Measurements from ENCODE around the gene SLC5A4.
"Not testable (repeated sequence)": the region's sequence is repeated elsewhere in the genome, so short reads cannot be mapped to it uniquely, and the experiment has no call there.

Gene SLC5A4

GRCh38 chr22:32255217-32255616, at the start of gene SLC5A4:
TSS of gene SLC5A4 (minus strand) at chr22:32255347. CDS start at chr22:32255329, 18 bp downstream.
- DNase-seq (ENCODE audit: low read depth) = no peak

GRCh38 chr22:32293921-32294320, 38.8 kb upstream of the SLC5A4 start:
- not testable (repeated sequence) for DNase-seq (ENCODE audit: low read depth)

GRCh38 chr22:32286290-32286840, 31.2 kb upstream of the SLC5A4 start:
- no peak for DNase-seq (ENCODE audit: low read depth)

- DNase-seq (ENCODE audit: low read depth) = no peak
Measured at GRCh38 chr22:32281072-32281471, 25.9 kb upstream of the SLC5A4 start.

GRCh38 chr22:32275353-32275752, 20.2 kb upstream of the SLC5A4 start:
- DNase-seq (ENCODE audit: low read depth) = not testable (repeated sequence)

GRCh38 chr22:32271389-32271788, 16.2 kb upstream of the SLC5A4 start:
- no peak for DNase-seq (ENCODE audit: low read depth)

- no peak for DNase-seq (ENCODE audit: low read depth)
Measured at GRCh38 chr22:32270641-32271369, 15.7 kb upstream of the SLC5A4 start.

GRCh38 chr22:32269316-32269715, 14.2 kb upstream of the SLC5A4 start:
- no peak for DNase-seq (ENCODE audit: low read depth)

- no peak for DNase-seq (ENCODE audit: low read depth)
Measured at GRCh38 chr22:32267011-32267410, 11.9 kb upstream of the SLC5A4 start.

GRCh38 chr22:32265882-32266767, 11.0 kb upstream of the SLC5A4 start:
- DNase-seq (ENCODE audit: low read depth) = peak; percentile 41

GRCh38 chr22:32263678-32264077, 8.5 kb upstream of the SLC5A4 start:
- DNase-seq (ENCODE audit: low read depth) = not testable (repeated sequence)

GRCh38 chr22:32261306-32261705, 6.2 kb upstream of the SLC5A4 start:
- no peak for DNase-seq (ENCODE audit: low read depth)

GRCh38 chr22:32258791-32259190, 3.6 kb upstream of the SLC5A4 start:
- no peak for DNase-seq (ENCODE audit: low read depth)

GRCh38 chr22:32255726-32256125, 579 bp upstream of the SLC5A4 start:
- no peak for DNase-seq (ENCODE audit: low read depth)

- no peak for DNase-seq (ENCODE audit: low read depth)
Measured at GRCh38 chr22:32249231-32249630, 5.9 kb downstream of the SLC5A4 start.

GRCh38 chr22:32248276-32248675, 6.9 kb downstream of the SLC5A4 start:
- no peak for DNase-seq (ENCODE audit: low read depth)

- no peak for DNase-seq (ENCODE audit: low read depth)
Measured at GRCh38 chr22:32246166-32246565, 9.0 kb downstream of the SLC5A4 start.

- no peak for DNase-seq (ENCODE audit: low read depth)
Measured at GRCh38 chr22:32245042-32245441, 10.1 kb downstream of the SLC5A4 start.

- no peak for DNase-seq (ENCODE audit: low read depth)
Measured at GRCh38 chr22:32244547-32244946, 10.6 kb downstream of the SLC5A4 start.

- DNase-seq (ENCODE audit: low read depth) = no peak
Measured at GRCh38 chr22:32240461-32240860, 14.7 kb downstream of the SLC5A4 start.

- DNase-seq (ENCODE audit: low read depth) = no peak
Measured at GRCh38 chr22:32237906-32238305, 17.2 kb downstream of the SLC5A4 start.

- no peak for DNase-seq (ENCODE audit: low read depth)
Measured at GRCh38 chr22:32236970-32237369, 18.2 kb downstream of the SLC5A4 start.

GRCh38 chr22:32233091-32233490, 22.1 kb downstream of the SLC5A4 start:
- DNase-seq (ENCODE audit: low read depth) = no peak

Data from stimulated activated CD8-positive, alpha-beta memory T cell treated with anti-CD3 and anti-CD28 coated beads, Interleukin-7, amount 100 ng/mL, for 24 hours (primary cell).